Suprapubic skin (tissue), 4 donors: ENCODE measurements around the gene CNOT1.

Experiments
- CTCF ChIP-seq, 2 donors: fragments of 200-600 bp in 1 of 2; fragments of 450-650 bp in 1 of 2; sonication (generic) in 1 of 2; IDR thresholded peaks; one replicate each; pipeline ENCODE4 v1.5.1; 2016 to 2019; ENCODE audit warnings: antibody characterized with exemption in 2 of 2, mild to moderate bottlenecking in 1 of 2, moderate library complexity in 1 of 2
- EP300 ChIP-seq: sonication (generic); formaldehyde crosslinking; IDR thresholded peaks from one replicate; pipeline ENCODE4 v1.6.1; 2017; ENCODE audit warnings: antibody characterized with exemption
- POLR2A ChIP-seq, 2 donors: fragments of 450-650 bp; IDR thresholded peaks; one replicate each; pipeline ENCODE4 v1.6.1; 2017; ENCODE audit warnings: antibody characterized with exemption in 2 of 2, mild to moderate bottlenecking in 2 of 2, moderate library complexity in 2 of 2
- POLR2AphosphoS5 ChIP-seq, 3 donors: sonication (generic); formaldehyde crosslinking; IDR thresholded peaks; one replicate each; pipeline ENCODE4 v1.6.1; 2017; ENCODE audit warnings: antibody characterized with exemption in 3 of 3

GRCh38 chr16:58488531-58488930 is 141.1 kb downstream of the CNOT1 start:
- TF ChIP-seq CTCF (IDR thresholded peaks at IDR 0.05), result no peak
- no peak for TF ChIP-seq POLR2A (IDR thresholded peaks at IDR 0.05)
- TF ChIP-seq EP300, result no peak
- TF ChIP-seq POLR2AphosphoS5 (IDR thresholded peaks at IDR 0.05), result no peak
